A204.1 (cell line): ENCODE data around the gene CREG2.

Source experiments
- FAIRE-seq: peaks from 2 replicates; lab custom pipeline; 2012; peaks lifted over from hg19 to GRCh38; lab: Jason Lieb, UNC

The CREG2 gene

GRCh38 chr2:101307503-101307902 is 79.8 kb downstream of the CREG2 start:
- no peak for FAIRE-seq

GRCh38 chr2:101306410-101306809 is 80.9 kb downstream of the CREG2 start:
- no peak for FAIRE-seq

GRCh38 chr2:101305492-101306078 is 81.7 kb downstream of the CREG2 start:
- FAIRE-seq: no peak

GRCh38 chr2:101305035-101305434 is 82.3 kb downstream of the CREG2 start:
- FAIRE-seq: no peak

- no peak for FAIRE-seq
Observed at GRCh38 chr2:101303688-101304087, 83.6 kb downstream of the CREG2 start.

GRCh38 chr2:101302016-101302415 is 85.3 kb downstream of the CREG2 start:
- no peak for FAIRE-seq

GRCh38 chr2:101300836-101301235 is 86.5 kb downstream of the CREG2 start:
- no peak for FAIRE-seq

GRCh38 chr2:101300164-101300563 is 87.1 kb downstream of the CREG2 start:
- FAIRE-seq: no peak

- FAIRE-seq: no peak
Observed at GRCh38 chr2:101299604-101300003, 87.7 kb downstream of the CREG2 start.

GRCh38 chr2:101297383-101297782 is 89.9 kb downstream of the CREG2 start:
- FAIRE-seq: no peak

GRCh38 chr2:101296371-101296770 is 90.9 kb downstream of the CREG2 start:
- no peak for FAIRE-seq

- no peak for FAIRE-seq
Observed at GRCh38 chr2:101295895-101296294, 91.4 kb downstream of the CREG2 start.
